Stimulated activated CD4-positive, alpha-beta T cell treated with anti-CD3 and anti-CD28 coated beads, Interleukin-15, amount 100 ng/mL, for 24 hours (primary cell): ENCODE data around the gene SV2C.

Experiments used
- DNase-seq: peaks from one replicate; pipeline ENCODE4 v3.0.0-alpha.2; 2020

The SV2C gene

DNA sequence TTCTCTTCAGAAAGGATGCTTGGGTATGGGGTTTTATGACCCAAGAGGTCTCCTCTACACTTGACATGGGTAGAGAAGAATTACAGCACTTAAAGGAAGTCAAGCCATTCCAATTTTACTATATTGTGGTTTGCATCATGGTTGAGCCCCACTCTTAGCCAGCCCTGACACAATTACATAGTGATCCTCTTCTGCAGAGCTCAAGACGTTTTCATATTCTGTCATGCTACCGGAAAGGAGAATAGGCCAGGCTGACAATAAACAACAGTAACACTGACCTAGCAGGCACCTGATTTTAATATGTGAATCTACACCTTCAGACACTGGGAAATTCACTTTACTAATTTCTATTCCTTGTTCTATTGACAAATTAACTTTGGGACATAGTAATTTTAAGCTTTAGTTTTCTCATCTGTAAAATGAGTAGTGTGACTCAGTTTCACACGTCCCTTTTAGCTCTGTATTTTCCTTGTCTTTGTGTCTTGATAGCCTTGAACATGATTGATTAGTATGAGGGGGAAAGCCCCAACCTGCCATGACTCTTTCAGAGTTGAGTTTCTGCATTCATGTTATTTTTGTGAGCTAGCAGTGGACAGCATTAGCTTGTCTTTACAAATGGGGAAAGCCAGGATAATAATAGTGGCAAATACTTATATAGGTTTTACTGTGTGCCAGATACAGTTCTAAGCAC lies 83.8 kb downstream of the SV2C start:
- no peak for DNase-seq

DNA sequence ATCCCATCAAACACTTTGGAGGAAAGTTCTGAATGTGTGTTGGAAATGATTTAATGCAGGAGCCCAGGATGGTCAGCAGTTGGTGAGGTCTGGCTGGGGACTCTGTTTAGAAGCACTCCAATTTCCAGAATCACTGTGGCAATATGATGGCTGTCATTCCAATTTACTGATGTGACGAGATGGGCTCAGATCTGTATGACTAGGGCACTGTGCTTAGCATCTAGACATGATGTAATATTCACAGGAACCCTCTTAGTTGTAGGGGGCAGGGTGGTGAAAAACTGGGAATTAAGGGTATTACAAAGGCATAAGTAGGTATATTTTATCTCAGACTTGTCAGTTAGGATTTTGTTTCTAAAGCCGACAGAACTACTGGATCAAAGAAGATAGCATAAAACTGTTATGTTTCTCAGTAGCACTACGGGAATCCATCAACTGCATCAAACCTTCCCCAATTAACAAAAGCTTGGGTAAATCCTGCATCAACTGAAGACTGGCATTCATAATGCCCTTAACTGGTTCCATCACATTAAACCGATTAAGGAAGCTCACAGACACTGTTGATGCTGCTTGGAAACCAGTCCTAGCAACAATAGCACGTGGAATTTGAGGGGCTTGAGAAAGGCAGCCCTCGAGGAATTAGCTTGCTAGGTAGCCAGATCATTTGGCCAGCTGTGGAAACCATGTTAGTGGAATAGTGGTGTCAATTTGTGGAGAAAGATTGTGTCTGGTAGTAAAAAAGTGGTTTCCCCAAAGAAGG lies 86.1 kb downstream of the SV2C start:
- DNase-seq, result no peak

DNA sequence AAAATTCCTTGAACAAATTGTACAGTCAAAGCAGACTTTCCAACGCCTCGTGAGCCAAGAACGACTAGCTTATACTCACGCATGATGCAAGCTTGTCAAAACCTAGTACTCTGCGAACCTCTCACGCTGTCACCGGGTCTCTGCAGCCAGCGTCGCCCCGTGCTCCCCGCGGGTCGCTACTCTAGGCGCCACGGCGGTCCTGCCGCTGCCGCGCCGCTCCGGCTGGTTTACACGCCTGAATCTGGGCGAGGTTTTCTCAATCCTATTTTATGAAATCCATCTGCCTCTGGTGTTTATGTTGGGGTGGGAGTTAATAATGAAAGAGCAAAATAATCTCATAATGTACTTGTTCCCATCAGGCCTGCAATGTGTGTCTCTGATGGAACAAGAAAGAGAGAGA lies 90.9 kb downstream of the SV2C start:
- DNase-seq, result no peak

DNA sequence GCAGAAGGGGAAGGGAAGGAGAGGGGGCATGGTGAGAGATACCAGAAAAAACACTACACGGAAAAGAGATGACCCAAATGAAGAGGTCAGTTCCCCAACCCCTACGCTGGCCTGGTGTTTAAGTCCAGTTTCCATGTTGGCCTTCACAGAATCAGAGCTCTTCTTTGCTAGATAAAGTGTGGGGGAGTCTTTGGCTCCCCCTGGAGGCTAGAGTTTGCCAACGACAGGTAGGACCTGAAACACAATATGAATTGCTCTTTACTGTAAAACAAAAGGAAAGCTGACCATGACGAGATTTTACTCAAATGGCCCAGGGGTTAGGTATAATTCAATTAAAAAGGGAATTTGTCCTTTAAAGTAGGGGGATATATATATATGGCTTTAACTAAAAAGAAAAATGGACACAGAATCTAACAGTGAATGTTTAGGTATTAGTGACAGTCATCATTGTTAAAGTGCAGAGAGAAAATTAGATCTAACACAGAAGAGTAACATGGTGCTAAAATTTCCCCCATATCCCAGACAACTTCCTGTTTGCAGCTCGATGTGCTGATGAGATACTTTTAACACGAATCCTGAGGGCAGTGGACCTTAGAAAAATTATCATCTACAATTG lies 92.0 kb downstream of the SV2C start:
- peak; percentile 59 for DNase-seq

DNA sequence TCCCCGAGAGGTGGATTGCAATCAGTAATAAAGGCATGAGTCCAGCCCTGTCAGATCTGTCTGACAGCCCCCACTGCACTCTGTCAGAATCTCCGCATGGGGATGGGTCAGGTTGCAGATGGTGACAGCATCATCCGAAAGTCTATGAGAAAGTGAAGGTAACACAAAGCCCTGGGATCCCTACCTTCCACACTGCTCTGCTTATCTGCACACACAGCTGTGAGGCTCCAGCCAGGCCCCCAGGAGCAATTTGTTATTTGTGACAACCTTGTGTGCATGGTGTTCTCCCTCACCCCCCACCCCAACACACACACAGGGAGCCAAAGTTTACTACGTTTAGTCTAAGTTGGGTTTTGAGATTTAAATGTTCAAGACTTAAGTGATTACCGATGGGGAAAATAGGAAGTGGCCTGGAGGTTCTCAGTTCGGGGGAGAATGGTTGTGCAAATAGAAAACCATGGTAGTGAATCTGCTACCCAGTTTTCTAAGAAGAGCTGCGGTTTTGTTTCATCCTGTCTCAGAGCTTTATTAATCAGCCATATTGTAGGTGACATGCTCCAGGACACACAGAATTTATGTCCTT lies 92.7 kb downstream of the SV2C start:
- peak; percentile 30 for DNase-seq

DNA sequence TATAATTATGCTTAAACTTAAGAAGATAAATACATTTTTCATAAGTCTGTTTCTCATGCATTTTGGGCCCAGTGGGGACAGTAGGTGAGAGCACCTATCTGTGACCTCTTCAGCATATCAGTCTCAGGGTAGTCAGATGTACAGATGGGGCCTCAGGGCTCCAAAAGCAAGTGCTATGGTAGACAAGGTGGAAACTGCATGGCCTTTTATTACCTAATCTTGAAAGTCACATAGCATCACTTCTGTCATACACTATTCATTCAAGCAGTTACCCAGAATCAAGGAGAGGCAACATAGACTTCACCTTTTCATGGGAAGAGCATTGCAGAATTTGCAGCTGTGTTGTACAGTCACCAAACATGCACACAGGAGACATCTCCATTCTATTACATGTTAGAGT lies 94.8 kb downstream of the SV2C start:
- no peak for DNase-seq

DNA sequence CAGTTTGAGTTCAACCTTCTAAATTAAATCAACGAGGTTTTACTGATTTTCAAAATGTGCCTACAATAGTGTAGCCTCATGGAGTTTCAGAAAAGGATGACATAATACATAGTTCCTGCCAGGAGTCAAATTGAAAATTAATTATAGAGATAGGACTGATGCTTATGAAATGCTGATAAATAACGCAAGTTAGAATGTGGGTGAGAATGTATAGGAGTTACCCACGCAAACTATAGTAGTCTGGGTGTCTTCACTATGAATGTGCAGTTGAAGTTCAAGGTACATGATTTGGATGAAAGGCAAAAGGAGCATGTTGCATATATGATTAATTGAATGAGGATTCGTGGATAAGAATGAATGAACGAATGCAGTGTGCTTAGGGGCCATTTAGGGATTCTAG lies 95.7 kb downstream of the SV2C start:
- no peak for DNase-seq

DNA sequence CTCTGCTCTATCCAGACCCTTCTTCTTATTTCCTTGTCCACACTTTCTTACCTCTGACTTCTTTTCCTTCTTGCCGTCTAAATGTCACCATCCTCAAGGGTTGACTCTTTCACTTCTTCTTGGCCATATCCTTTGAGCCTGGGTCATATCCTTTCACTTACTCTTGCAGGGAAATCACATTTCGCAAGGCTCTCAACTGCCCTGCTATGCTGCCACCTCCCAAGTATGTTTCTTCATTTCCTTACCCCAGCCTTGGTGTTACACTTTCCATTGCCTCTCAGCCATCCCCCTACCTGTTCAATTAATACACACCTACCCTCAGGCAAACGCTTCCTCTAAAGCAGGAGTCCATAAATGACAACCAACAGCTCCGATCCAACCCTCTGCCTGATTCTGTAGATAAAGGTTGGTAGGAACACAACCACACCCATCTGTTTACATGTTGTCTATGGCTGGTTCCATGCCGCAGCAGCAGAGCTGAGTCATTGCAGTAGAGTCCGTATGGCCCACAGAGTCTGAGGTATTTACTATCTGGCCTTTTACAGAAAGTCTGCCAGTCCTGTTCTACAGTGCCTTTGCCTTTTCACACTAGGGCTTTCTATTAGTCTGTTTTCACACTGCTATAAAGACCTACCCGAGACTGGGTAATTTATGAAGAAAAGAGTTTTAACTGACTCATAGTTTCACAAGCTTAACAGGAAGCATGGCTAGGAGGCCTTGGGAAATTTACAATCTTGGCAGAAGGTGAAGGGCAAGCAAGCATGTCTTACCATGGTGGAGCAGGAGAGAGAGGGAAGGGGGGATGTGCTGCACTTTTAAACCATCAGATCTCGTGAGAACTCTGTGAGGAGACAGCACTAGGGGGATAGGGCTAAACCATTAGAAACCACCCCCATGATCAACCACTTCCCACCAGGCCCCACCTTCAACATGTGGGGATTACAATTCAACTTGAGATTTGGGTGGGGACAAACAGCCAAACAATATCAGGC lies 97.9 kb downstream of the SV2C start:
- DNase-seq, result peak; percentile 32

DNA sequence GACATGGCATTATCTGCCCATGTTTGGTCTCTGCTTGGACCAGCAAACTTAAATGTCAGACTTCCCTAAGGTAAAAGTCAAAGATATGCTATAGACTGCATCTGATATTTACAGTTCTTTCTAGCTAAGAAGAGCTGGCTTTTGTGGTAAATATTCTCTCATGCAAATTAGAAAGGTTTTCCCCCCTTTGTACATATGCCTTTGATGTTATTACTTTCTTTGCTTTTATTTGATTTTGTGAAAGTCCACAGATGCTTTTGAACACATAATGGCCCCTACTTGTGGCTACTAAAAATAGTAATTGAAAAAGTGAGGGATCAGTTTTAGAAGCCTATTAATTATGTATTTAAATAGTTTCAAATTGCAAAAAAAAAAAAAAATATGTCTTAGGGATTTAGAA lies 104.2 kb downstream of the SV2C start:
- no peak for DNase-seq

DNA sequence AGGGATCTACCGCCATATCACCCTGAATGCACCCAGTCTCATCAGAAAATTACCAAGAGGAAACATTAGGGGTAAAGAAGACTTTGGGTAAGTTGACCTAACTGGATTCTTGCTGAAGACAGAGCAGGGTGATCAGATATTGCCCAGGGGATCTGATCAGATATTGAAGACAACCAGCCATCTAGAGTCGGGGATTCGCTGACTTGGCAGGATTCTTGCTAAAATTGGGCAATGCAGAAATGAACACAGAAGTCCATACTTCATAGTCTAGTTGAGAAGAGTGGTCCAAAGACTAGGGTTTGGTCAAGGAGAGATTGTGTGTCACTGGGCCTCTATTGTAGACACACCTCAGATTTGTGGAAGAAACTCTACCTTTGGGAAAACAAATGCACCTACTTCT lies 107.2 kb downstream of the SV2C start:
- DNase-seq, result no peak

DNA sequence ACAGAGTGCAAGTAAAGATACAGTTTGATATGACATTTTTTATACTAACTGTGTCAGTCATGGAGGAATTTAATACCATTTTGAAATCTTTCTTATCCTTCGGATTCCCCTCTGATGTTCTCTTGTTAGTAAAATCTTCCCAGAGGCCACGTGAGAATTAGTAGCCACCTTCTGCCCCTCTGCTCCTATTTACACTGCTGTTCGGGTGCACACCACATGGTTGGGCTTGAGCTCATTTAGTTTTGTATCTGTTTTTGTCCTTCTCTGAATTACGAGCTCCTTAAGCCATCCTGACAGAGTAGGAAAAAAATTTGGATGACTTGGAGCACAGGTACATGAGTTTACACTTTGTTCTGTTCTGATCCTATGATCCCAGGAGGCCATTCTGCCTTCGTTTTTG lies 109.7 kb downstream of the SV2C start:
- no peak for DNase-seq

DNA sequence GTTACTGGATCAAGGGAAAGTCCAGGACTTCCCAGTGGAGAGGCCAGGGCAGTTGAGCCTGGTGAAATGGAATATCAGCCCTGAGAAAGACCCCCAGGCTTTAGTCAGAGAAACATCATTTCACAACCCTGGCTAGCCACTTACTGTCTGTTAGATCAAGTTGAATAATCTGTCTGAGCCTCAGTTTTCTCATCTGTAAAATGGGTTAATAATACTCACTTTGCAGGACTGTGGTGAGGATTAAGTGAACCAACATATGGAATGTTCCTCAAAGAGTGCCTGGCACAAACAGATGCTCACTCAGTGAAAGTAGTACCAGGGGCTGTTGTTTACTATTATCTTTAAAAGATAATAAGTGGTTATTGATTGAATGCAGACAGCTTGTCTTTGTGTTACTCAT lies 110.5 kb downstream of the SV2C start:
- no peak for DNase-seq

DNA sequence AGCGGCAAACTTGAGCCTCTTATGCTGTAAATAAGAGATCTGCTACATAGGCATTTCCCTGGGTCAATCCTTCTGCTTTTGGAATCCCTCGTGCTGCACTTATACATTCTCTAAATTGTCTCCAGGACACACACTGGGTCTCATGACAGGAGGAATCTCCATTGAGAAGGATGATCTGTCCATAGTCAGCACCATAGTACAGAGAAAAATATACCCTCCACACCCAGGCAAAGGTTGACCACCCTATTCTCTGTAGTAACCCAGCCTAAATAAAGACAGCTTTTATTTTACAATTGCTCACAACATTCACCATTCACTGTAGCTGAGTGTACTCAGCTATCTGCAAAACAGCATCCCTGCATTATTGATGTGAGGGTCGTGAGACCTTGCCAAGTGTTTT lies 111.2 kb downstream of the SV2C start:
- DNase-seq, result no peak

DNA sequence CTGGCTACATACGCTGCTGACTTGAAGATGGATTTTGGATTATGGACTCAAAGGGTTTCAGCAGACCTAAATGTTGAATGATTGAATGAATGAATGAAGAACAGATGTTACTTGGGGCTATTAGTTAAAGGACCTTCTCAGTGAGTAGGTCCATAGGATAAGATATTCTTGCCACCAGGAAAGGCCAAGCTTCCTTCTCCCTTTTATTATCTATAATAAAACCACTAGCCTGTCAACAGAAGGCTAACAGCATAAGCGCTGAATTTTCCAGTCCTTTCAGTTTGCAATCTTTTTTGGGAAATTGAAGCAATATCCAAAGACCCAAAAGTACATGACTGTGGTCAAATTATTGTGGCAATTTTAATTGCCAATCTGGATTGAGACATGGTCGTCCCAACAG lies 113.3 kb downstream of the SV2C start:
- DNase-seq, result no peak

DNA sequence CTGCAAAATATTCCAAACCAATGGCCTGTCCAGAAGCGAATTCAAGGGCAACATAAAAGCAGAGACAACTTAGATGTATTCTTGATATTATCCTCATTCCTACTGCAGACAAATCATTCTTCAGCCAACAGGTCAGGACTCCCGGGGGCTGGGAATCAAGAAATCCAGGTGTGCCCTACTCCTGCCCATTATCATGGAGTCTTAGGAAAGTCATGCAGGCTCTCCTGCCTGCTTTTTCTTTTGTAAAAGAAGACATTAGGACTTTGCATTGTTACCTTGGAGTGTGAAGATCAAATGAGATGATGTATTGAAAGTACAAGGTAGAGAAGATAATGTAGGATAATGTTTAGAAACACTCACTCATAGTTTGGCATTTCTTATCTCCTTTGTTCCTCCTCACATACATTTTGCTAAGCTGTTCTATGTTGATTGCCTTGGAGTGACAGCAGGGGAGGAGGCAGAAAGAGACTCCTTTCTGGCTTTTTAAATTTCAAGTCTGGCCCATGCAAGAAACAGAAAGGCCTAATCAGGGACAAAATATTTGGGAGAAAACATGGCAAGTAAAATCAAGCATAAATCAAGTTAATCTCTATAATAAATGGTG lies 113.8 kb downstream of the SV2C start:
- no peak for DNase-seq

DNA sequence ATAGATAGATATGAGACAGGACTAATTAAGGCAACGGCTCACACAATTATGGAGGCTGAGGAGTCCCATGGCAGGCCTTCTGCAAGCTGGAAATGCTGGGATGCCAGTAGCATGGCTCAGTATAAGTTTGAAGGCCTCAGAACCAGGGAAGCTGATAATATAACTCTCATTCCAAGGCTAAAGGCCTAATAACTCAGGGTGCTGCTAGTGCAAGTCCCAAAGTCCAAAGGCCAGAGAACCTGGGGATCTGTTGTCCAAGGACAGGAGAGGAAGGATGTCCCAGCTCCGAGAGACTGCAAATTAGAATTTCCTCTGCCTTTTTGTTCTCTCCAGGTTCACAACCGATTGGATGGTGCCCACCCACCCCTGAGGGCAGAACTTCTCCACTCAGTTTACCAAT lies 114.5 kb downstream of the SV2C start:
- no peak for DNase-seq

DNA sequence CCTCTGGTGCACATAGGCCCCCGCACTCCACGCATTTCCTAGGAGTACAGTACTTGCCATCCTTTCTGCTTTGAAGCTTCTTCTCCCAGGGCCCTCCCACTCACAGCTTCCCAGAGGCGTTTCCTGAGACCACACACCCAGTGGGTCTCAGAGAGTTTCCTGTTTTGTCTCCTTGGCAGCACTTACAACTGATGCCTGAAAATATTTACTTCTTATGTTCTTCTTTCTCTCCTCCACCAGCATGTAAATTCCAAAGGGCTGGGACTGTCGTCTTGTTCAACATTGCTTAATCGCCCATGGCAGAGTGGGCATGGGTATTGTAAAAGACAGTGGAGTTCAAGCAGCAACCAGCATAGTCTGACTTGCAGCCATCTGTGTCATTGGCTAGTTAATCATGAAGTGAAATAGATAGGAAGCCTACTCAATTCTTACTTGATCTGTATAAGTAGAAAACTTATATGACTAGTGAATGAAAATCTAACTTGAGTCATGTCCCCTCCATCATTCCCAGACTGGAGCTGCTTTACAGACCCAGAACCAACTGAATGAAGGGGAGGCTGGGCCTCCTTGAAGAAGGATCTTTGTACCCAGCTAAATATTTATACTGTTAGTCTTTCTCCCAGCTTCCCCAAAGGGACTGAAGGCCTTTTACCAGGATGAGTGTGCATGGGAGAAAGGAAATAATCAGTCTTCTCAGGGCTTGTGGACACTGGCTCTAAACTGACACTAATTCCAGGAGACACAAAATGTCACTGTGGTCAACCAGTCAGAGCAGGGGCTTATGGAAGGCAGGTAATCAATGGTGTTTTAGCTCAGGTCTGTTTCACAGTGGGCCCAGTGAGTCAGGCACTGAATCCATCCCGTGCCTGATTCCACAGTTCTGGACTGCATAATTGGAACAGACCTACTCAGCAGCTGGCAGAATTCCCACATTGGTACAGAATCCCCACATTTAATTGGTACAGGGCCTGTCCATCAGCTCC lies 116.4 kb downstream of the SV2C start:
- no peak for DNase-seq

DNA sequence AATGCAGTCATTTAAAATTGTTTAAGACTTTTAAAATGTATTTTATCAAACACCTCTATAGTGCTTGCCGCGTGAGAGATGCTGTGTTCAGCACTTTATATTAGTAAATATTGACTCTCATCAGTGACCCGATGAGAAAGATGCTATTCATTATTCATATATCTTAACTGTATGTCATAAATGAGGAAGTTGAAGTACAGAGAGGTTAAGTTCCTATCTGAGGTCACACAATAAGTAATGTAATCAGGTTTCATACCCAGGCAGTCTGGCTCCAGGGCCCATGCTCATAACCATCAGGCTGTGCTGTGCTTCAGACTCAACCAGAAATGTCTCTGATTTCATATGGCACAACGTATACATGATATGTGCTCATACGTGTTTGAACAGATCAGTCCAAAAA lies 119.0 kb downstream of the SV2C start:
- no peak for DNase-seq

DNA sequence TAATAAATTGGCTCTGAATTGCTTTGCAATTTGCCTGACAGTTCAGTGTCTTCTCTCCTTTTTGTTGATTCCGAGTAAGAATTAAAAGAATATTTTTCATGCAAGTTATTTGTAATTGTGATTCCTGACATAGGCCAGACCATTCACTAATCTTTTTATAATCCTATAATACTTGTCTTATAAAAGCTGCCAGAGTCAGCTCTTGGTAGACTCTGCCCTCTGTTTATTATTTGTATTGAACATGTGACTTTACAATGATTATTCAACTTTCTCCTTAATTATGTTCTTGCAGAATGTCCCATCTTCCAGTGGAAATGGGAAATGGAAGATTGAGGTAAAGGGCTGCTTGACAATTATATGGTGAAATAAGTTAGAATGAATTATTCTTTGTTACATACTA lies 121.0 kb downstream of the SV2C start:
- DNase-seq, result no peak

DNA sequence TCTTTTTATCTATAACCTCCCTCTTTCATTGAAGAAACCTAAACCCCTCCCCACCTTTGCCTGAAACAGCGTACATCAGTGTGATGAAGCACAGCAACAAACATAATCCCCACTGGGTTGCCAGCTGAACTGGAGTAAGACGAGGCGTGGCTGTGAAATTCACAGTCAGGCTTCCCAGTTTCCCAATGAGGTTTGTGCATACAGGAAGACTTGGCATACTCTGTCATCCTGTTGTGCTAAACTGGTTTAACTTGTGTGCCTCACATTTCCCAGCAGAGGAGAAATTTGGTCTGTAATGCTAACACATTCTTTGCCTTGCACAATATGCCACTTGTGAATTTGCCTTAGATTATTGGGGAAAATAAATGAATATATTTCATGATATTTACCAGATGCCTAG lies 121.5 kb downstream of the SV2C start:
- no peak for DNase-seq

DNA sequence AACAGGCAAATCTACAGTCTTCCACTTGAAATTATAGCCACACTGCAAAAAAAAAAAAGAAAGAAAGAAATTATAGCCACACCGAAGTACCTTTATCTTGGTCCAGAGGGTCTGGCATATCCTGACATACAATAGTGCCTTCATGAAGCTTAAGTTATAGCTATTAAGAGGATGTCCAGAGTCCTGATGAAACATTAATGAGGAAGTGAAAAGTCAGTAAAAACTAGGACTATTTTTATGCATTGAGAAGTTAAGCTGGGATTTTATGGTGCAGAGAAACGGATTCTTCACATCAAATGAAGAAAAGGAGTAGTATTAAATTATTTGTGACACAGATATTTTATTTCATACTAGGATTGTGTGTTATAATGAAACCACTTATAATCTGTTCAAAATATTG lies 123.9 kb downstream of the SV2C start:
- no peak for DNase-seq
